ENCODE results near the gene USP13. TPM values are rescaled to one million over a fixed set of nuclear protein-coding genes. Genes with fewer than 3 reads are reported as not detected.

The USP13 gene
- total RNA-seq, 1 donor from 2014 or later = 11.0 TPM

DNA sequence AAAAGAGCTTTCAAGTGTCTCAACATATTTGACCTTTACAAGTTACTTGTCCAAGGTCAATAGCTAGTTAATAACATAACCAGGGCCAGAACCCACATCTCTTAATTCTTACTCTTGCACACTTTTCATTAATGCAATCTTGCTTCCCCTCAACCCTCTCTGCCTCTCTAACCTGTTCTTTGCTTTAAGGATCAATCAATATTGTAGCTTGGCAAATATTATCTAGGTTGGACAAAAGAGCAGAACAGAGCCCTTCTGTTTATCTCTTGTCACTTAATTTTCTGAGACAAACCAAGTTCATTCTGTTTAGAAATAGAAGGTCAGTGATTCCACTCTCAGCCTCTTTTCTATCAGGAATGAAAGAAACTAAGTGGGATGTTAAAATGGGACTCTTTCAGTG, 180.5 kb downstream of the USP13 start:
- Mint-ChIP-seq H3K27me3 (peaks cover 7% of the 10 kb centered on the region), H3K27ac (no peak overlapping the region), H3K4me3 (no peak overlapping the region), H3K36me3 (ENCODE audit: low read depth) (no peaks in the 10 kb centered on the region), H3K9me3 (no peaks in the 10 kb centered on the region), H3K4me1 (no peaks in the 10 kb centered on the region)
- ChIA-PET CTCF (no interaction called here), POLR2A (no interaction called here)
- DNase-seq (no peak), ATAC-seq (ENCODE audit: low read depth) (no peak)
- intact Hi-C loops (cut with micrococcal nuclease) = no loop called here
- no peak for TF ChIP-seq CTCF (IDR thresholded peaks at IDR 0.05)

- Mint-ChIP-seq H3K27me3 (peaks cover 11% of the 10 kb centered on the region), H3K4me1 (no peaks in the 10 kb centered on the region), H3K36me3 (ENCODE audit: low read depth) (no peaks in the 10 kb centered on the region), H3K4me3 (no peak overlapping the region), H3K9me3 (no peaks in the 10 kb centered on the region), H3K27ac (no peak overlapping the region)
- ATAC-seq (ENCODE audit: low read depth) = no peak
- ChIA-PET POLR2A (no interaction called here), CTCF (no interaction called here)
- DNase-seq = no peak
- intact Hi-C loops (cut with micrococcal nuclease) = no loop called here
- no peak for TF ChIP-seq CTCF (IDR thresholded peaks at IDR 0.05)
Observed at GRCh38 chr3:179837374-179837773, 184.5 kb downstream of the USP13 start.

Other genes with a start within 250 kb of the USP13 start
- 18.0 and 22.7 TPM in 2 replicates for gene GNB4, start 201.6 kb upstream of the USP13 start, total RNA-seq
- 55.0 and 58.2 TPM in 2 replicates for gene ACTL6A, start 90.1 kb upstream of the USP13 start, total RNA-seq
- 38.6 and 44.3 TPM in 2 replicates for gene MRPL47, start 48.4 kb upstream of the USP13 start, total RNA-seq
- 63.5 and 67.3 TPM in 2 replicates for gene NDUFB5, start 48.2 kb upstream of the USP13 start, total RNA-seq